HEK293T (cell line): Measurements from ENCODE around the gene SLFN5.

Experiments
- BHLHE40 ChIP-seq: fragments of 450-650 bp; IDR thresholded peaks from 2 replicates; pipeline ENCODE4 v1.6.1; 2016; ENCODE audit warnings: mild to moderate bottlenecking, moderate library complexity, borderline replicate concordance
- CTBP1 ChIP-seq: fragments of 450-650 bp; IDR thresholded peaks from 2 replicates; pipeline ENCODE4 v1.6.1; 2016; ENCODE audit warnings: borderline replicate concordance
- ELF4 ChIP-seq: fragments of 450-650 bp; IDR thresholded peaks from 2 replicates; pipeline ENCODE4 v1.6.1; 2017; ENCODE audit warnings: antibody characterized with exemption
- LEF1 ChIP-seq: fragments of 450-650 bp; IDR thresholded peaks from 2 replicates; pipeline ENCODE4 v1.6.1; 2017; ENCODE audit warnings: mild to moderate bottlenecking, borderline replicate concordance
- SP1 ChIP-seq: fragments of 450-650 bp; IDR thresholded peaks from 2 replicates; pipeline ENCODE4 v1.6.1; 2017
- SUZ12 ChIP-seq: fragments of 450-650 bp; IDR thresholded peaks from 2 replicates; pipeline ENCODE4 v1.6.1; 2016; ENCODE audit warnings: mild to moderate bottlenecking
- ZNF384 ChIP-seq: fragments of 450-650 bp; IDR thresholded peaks from 2 replicates; pipeline ENCODE4 v1.6.1; 2016

GRCh38 chr17:35289222-35289621 is 46.4 kb downstream of the SLFN5 start:
- TF ChIP-seq ZNF384 (no peak), SP1 (no peak), SUZ12 (no peak), CTBP1 (no peak), BHLHE40 (no peak), ELF4 (no peak), LEF1 (no peak)
